OCI-LY3 (cell line): Measurements from ENCODE around the gene SCYL3.

ENCODE experiments used
- H2AFZ ChIP-seq: fragments of 200-600, 300-600 bp; shearing (Covaris generic); 2 replicates; pipeline ENCODE4 v1.6.0; 2014; ENCODE audit warnings: antibody characterized with exemption, low read depth, low read length
- H3K27ac ChIP-seq: fragments of 200-600, 300-600 bp; sonication (generic); 2 replicates; pipeline ENCODE4 v1.5.1; 2014; ENCODE audit warnings: mild to moderate bottlenecking, low read length, moderate library complexity, mixed read lengths
- H3K27me3 ChIP-seq: fragments of 200-600, 300-600 bp; sonication (generic); 2 replicates; pipeline ENCODE4 v1.6.1; 2014; ENCODE audit warnings: low read depth, low read length, mixed read lengths
- H3K36me3 ChIP-seq: fragments of 200-600, 300-600 bp; sonication (generic); replicated peaks from 2 replicates; pipeline ENCODE3; 2014; ENCODE audit warnings: low read depth, low read length, mixed read lengths
- H3K4me1 ChIP-seq: fragments of 300-600, 200-600 bp; sonication (generic); 2 replicates; pipeline ENCODE4 v1.6.1; 2014; ENCODE audit warnings: low read length, mixed read lengths
- H3K4me2 ChIP-seq: fragments of 200-600, 300-600 bp; sonication (generic); 2 replicates; pipeline ENCODE4 v1.6.1; 2014; ENCODE audit warnings: low read length, mixed read lengths
- H3K4me3 ChIP-seq: fragments of 300-600, 200-600 bp; sonication (generic); 2 replicates; pipeline ENCODE4 v1.5.1; 2014; ENCODE audit warnings: antibody characterized with exemption, mild to moderate bottlenecking, low read length, moderate library complexity
- H3K79me2 ChIP-seq: fragments of 300-600, 200-600 bp; shearing (Covaris generic); 2 replicates; pipeline ENCODE4 v1.6.1; 2014; ENCODE audit warnings: mild to moderate bottlenecking, low read length, mixed read lengths
- H3K9ac ChIP-seq: fragments of 300-600, 200-600 bp; shearing (Covaris generic); 2 replicates; pipeline ENCODE4 v1.6.0; 2014; ENCODE audit warnings: mild to moderate bottlenecking, low read length, moderate library complexity
- H3K9me3 ChIP-seq: fragments of 200-600, 300-600 bp; shearing (Covaris generic); 2 replicates; pipeline ENCODE4 v1.6.1; 2014; ENCODE audit warnings: low read length, mixed read lengths; ENCODE audit not compliant: insufficient read depth
- H4K20me1 ChIP-seq: fragments of 200-600, 300-600 bp; sonication (generic); 2 replicates; pipeline ENCODE4 v1.6.1; 2016; ENCODE audit warnings: low read length, mixed read lengths; ENCODE audit not compliant: insufficient read depth
- EZH2phosphoT487 ChIP-seq: fragments of 200-600 bp; shearing (Covaris generic); IDR thresholded peaks from 2 replicates; pipeline ENCODE4 v1.6.1; 2018; ENCODE audit warnings: antibody characterized with exemption, mixed run types, low read depth
- TF ChIP-seq, protein P1 (sequence below): fragments of 200-600, 300-600 bp; sonication (generic); IDR thresholded peaks from 2 replicates; pipeline ENCODE4 v1.5.1; 2014; ENCODE audit warnings: antibody characterized with exemption, low read length, low read depth

Gene SCYL3

DNA sequence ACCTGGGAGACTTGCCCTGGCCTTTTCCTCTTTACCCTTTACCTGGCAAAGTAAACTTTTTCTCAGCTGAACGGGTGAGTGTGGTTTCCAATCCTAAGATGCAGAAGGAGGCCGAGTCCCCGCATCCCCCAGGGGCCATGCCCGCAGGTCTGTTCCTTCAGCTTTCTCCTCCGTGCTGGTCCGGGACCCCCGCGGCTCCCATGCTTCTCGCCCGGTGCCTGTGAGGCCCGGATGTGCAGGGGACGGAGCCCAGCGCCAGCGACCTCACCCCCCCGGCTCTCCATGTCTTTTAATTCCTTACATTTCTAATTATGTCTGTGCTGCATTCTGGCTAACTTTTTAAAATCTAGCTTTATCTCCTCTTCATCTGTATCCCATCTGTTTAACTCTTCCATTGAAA is 21.5 kb upstream of the SCYL3 start:
- peak overlapping the region; percentile 86 for H3K4me2 ChIP-seq
- no peaks in the 10 kb centered on the region for H3K36me3 ChIP-seq
- H2AFZ ChIP-seq: peak overlapping the region; percentile 7; the same call in 1 of the 2 replicates
- TF ChIP-seq, protein P1, sequence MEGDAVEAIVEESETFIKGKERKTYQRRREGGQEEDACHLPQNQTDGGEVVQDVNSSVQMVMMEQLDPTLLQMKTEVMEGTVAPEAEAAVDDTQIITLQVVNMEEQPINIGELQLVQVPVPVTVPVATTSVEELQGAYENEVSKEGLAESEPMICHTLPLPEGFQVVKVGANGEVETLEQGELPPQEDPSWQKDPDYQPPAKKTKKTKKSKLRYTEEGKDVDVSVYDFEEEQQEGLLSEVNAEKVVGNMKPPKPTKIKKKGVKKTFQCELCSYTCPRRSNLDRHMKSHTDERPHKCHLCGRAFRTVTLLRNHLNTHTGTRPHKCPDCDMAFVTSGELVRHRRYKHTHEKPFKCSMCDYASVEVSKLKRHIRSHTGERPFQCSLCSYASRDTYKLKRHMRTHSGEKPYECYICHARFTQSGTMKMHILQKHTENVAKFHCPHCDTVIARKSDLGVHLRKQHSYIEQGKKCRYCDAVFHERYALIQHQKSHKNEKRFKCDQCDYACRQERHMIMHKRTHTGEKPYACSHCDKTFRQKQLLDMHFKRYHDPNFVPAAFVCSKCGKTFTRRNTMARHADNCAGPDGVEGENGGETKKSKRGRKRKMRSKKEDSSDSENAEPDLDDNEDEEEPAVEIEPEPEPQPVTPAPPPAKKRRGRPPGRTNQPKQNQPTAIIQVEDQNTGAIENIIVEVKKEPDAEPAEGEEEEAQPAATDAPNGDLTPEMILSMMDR: no peak
- TF ChIP-seq EZH2phosphoT487: no peak
- no peaks in the 10 kb centered on the region for H3K79me2 ChIP-seq
- no peaks in the 10 kb centered on the region for H3K9me3 ChIP-seq
- no peaks in the 10 kb centered on the region for H3K27me3 ChIP-seq
- peak overlapping the region; percentile 74 for H3K4me3 ChIP-seq
- H3K9ac ChIP-seq: peak overlapping the region; percentile 73
- peaks cover 52% of the 10 kb centered on the region for H3K4me1 ChIP-seq
- no peaks in the 10 kb centered on the region for H4K20me1 ChIP-seq
- H3K27ac ChIP-seq: peak overlapping the region; percentile 80

DNA sequence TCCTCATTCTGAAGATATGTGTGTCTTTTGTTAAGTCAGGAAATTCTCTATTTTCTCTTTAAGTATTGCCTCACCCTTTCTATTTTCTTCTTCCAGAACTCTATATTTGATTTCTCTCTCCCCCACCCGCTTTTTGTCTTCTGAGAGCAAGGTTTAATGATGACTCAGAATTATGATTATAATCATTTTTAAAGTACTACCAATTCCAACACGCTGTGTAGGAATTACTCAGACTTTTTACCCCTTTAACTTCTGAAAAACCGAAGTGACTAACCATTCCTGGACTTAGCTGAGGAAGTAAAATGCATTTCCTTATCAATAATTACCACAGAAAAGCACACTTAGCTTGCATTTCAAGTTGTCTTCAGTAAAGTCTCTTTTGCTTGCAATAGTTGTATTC is 20.8 kb upstream of the SCYL3 start:
- Histone ChIP-seq H3K9ac (peak overlapping the region; percentile 73), H3K27ac (peak overlapping the region; percentile 80), H3K27me3 (no peaks in the 10 kb centered on the region), H3K4me3 (peak overlapping the region; percentile 74), H4K20me1 (no peaks in the 10 kb centered on the region), H3K36me3 (no peaks in the 10 kb centered on the region), H3K9me3 (no peaks in the 10 kb centered on the region), H3K4me1 (peaks cover 52% of the 10 kb centered on the region), H2AFZ (peak overlapping the region; percentile 7; the same call in 1 of the 2 replicates), H3K79me2 (no peaks in the 10 kb centered on the region), H3K4me2 (peak overlapping the region; percentile 86)
- TF ChIP-seq, protein P1: no peak
- no peak for TF ChIP-seq EZH2phosphoT487

DNA sequence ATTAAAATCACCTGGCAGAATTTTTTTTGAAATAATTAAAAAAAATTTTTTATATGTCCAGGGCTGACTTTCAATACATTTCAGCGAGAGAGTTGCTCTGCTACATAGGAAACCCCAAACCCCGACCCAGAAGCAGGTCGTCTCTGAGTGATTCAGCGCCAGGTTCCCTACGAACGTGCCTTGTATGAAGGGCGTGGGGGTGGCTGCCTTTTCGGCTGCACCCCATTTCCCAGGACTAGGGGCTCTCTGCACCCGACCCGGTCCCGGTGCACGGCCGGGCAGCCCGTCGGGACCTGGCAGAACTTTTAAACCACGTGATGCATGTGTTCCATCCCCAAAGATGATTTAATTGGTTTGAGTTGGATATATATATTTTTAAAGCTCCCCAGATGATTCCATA is 15.8 kb upstream of the SCYL3 start:
- no peaks in the 10 kb centered on the region for H3K27me3 ChIP-seq
- H3K9me3 ChIP-seq: no peaks in the 10 kb centered on the region
- no peak overlapping the region for H3K4me3 ChIP-seq
- no peak overlapping the region for H3K9ac ChIP-seq
- TF ChIP-seq, protein P1: no peak
- TF ChIP-seq EZH2phosphoT487: no peak
- peaks cover 32% of the 10 kb centered on the region for H3K4me1 ChIP-seq
- no peak overlapping the region for H2AFZ ChIP-seq
- H3K36me3 ChIP-seq: no peaks in the 10 kb centered on the region
- H3K4me2 ChIP-seq: no peak overlapping the region
- no peaks in the 10 kb centered on the region for H4K20me1 ChIP-seq
- H3K27ac ChIP-seq: no peak overlapping the region
- no peaks in the 10 kb centered on the region for H3K79me2 ChIP-seq

DNA sequence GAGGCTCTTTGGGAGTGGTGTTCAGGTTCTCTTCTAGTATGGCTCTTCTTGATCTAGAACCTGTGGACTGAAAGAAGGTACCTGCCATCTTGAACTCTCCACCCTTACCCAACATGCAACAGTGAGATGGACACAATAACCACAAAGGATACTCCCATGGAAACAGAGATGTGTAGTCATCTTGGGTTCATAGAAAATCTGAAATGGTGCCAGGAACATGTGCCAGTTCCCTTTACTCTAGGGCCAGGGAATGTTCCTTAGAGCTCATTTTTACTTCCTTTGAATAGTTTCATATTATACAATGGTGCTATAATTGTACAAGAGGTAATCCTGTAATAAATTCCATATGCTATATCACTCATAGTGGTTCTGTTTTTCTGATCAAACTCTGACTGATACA is 13.2 kb upstream of the SCYL3 start:
- H3K27me3 ChIP-seq: no peaks in the 10 kb centered on the region
- H3K36me3 ChIP-seq: no peaks in the 10 kb centered on the region
- no peak overlapping the region for H3K9ac ChIP-seq
- no peaks in the 10 kb centered on the region for H4K20me1 ChIP-seq
- H3K4me1 ChIP-seq: peaks cover 17% of the 10 kb centered on the region
- H2AFZ ChIP-seq: no peak overlapping the region
- H3K4me2 ChIP-seq: no peak overlapping the region
- H3K27ac ChIP-seq: no peak overlapping the region
- no peak for TF ChIP-seq EZH2phosphoT487
- TF ChIP-seq, protein P1: no peak
- H3K79me2 ChIP-seq: no peaks in the 10 kb centered on the region
- H3K4me3 ChIP-seq: no peak overlapping the region
- no peaks in the 10 kb centered on the region for H3K9me3 ChIP-seq
